Lower leg skin (tissue), 4 donors: ENCODE measurements around the gene DCAF7. TPM values are rescaled to one million over a fixed set of nuclear protein-coding genes. Genes with fewer than 3 reads are reported as not detected.

Experiments used
- DNase-seq, 2 donors: peaks; one replicate each; pipeline ENCODE4 v3.0.0-alpha.2; 2019; ENCODE audit warnings: low spot score in 2 of 2
- H3K4me3 ChIP-seq: fragments of 200-600 bp; sonication (generic); 2 replicates; pipeline ENCODE4 v1.5.1; 2017; ENCODE audit warnings: mild to moderate bottlenecking, low read depth; ENCODE audit not compliant: poor library complexity, severe bottlenecking
- POLR2A ChIP-seq, 2 donors: fragments of 450-650 bp; IDR thresholded peaks; one replicate each; pipeline ENCODE4 v1.6.1; 2016 to 2017; ENCODE audit warnings: antibody characterized with exemption in 2 of 2, mild to moderate bottlenecking in 1 of 2, moderate library complexity in 1 of 2
- WGBS, 2 donors: methylation state at CpG; one replicate each; pipeline ENCODE4 v1.1.5; 2018; 5-methylcytosine and 5-hydroxymethylcytosine counted together
- intact Hi-C: fragments of 100-400 bp; cut with DNase I; formaldehyde crosslinking; loops from one replicate; pipeline ENCODE4 v1.15.0; 2023; ENCODE audit warnings: low total_unique reads
- total RNA-seq, 4 donors: library from RNA; depleted of rRNA; stranded (reverse); fragments of >200 nt; gene quantifications; one replicate each; pipeline ENCODE4 v1.1.0, GENCODE V29; 2016
- TF ChIP-seq, protein P1 (sequence below), 3 donors: fragments of 450-650 bp; IDR thresholded peaks; one replicate each; pipeline ENCODE4 v1.5.1; 2016; ENCODE audit warnings: antibody characterized with exemption in 3 of 3, mild to moderate bottlenecking in 3 of 3, moderate library complexity in 2 of 3

Gene DCAF7
- total RNA-seq, 4 donors from 2014 or later, result 23.8 to 33.0 (median 25.4) TPM

DNA sequence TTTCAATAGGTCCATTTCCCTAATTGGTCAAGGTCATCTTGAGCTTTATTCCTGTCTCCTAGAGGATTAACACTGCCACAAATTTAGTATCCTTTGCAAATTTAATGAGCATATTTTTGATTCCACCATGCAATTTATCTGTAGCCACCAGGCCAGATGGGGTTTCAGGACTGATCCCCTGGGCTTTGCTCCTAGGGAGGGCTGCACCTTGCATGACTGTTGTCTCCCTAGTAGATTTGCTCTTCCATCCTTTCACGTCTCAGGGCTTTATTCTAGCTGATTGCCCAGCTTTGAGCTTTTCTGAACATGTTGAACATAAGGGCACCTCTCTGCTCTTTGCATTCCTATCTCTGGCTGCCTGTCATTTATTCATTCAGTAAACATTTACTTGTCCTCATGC is 34.9 kb upstream of the DCAF7 start:
- TF ChIP-seq, protein P1, sequence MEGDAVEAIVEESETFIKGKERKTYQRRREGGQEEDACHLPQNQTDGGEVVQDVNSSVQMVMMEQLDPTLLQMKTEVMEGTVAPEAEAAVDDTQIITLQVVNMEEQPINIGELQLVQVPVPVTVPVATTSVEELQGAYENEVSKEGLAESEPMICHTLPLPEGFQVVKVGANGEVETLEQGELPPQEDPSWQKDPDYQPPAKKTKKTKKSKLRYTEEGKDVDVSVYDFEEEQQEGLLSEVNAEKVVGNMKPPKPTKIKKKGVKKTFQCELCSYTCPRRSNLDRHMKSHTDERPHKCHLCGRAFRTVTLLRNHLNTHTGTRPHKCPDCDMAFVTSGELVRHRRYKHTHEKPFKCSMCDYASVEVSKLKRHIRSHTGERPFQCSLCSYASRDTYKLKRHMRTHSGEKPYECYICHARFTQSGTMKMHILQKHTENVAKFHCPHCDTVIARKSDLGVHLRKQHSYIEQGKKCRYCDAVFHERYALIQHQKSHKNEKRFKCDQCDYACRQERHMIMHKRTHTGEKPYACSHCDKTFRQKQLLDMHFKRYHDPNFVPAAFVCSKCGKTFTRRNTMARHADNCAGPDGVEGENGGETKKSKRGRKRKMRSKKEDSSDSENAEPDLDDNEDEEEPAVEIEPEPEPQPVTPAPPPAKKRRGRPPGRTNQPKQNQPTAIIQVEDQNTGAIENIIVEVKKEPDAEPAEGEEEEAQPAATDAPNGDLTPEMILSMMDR (IDR thresholded peaks at IDR 0.05), result no peak
- TF ChIP-seq POLR2A (IDR thresholded peaks at IDR 0.05), result no peak
- intact Hi-C loops, result no loop called here
- DNase-seq, result no peak
- 65 to 74% methylated on average over 1 of the region's 1 CpG for WGBS, 2 donors
- H3K4me3 ChIP-seq, result no peak overlapping the region

DNA sequence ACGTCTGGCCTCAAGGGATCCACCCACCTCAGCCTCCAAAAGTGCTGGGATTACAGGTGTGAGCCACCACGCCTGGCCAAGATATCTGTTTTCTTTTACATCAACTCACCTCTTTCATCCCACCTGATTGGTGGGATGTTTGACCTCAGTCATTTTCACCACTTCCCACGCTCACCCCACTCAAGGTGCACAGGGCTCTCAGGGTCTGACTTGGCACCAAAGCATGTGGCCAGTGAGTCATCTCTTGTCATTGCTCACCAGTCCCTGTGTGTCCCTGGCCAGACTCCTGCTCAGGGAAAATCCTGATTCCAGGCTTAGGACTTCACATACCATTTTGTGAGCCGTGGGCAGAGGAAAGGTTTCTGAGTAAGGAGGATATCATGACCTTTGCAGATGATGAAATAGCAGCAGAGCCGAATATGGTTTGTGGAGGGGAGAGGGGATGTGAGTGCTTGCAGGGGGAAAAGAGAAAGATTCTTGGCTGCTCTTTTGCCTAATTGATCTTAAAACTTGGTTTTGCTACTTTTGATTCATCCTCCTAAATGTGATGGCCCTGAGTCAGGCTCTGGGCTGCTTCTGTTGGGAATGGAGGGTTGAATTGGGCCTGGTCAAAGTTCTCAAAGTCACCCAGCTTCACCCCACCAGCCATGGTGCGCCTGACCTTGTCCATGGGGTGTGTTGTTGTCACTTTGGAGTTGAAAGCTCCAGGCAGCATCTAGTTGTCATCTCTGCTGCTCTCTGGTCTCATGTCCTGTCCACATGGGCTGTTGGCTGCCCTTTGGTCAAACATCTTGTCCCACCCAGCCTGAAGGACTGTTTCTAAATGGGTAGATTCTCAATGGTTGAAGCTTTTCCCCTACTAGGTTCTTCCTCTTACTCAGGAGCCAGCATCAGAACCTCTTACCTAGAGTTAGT is 33.1 kb upstream of the DCAF7 start:
- TF ChIP-seq POLR2A (IDR thresholded peaks at IDR 0.05), result no peak
- TF ChIP-seq, protein P1 (IDR thresholded peaks at IDR 0.05), result no peak
- intact Hi-C loops, result no loop called here
- no peak for DNase-seq
- WGBS, 2 donors, result 74% methylated on average over 6 of the region's 6 CpGs
- H3K4me3 ChIP-seq, result no peak overlapping the region

DNA sequence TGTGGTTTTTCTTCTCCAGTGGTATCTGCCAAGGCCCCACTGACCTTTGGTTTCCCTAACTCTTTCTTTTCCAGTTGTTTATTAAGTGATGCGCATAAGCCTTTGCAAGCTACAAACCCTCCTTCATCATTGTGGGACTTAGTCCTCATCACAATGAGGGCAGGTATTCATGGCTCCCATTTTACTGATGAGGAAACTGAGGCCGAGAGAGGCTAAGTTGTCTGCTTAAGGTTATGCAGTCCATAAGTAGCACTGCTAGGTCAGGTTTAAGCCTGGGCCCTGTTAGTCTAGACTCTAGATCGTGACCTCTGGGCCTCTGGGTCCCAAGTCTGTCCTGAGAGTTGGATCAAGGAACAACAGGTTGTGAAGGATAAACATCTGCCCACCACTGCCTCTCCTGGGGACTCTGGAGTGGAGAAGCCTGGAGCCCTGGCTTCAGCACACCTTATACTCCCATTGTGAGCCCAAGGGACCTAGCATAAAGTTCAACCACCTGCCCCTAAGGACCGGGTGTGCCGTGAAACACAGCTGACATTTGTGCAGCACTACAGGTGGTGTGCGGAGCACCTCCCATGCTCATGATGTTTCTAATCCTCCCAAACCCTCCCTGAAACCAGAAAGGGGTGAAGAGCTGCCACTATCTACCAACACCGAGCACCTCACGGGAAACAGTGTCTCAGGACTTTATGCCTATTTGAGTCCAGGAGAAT is 32.3 kb upstream of the DCAF7 start:
- intact Hi-C loops, result no loop called here
- no peak for TF ChIP-seq POLR2A (IDR thresholded peaks at IDR 0.05)
- TF ChIP-seq, protein P1 (IDR thresholded peaks at IDR 0.05), result no peak
- H3K4me3 ChIP-seq, result no peak overlapping the region
- DNase-seq, result no peak
- WGBS, 2 donors, result 78 to 81% methylated on average over 8 of the region's 8 CpGs

DNA sequence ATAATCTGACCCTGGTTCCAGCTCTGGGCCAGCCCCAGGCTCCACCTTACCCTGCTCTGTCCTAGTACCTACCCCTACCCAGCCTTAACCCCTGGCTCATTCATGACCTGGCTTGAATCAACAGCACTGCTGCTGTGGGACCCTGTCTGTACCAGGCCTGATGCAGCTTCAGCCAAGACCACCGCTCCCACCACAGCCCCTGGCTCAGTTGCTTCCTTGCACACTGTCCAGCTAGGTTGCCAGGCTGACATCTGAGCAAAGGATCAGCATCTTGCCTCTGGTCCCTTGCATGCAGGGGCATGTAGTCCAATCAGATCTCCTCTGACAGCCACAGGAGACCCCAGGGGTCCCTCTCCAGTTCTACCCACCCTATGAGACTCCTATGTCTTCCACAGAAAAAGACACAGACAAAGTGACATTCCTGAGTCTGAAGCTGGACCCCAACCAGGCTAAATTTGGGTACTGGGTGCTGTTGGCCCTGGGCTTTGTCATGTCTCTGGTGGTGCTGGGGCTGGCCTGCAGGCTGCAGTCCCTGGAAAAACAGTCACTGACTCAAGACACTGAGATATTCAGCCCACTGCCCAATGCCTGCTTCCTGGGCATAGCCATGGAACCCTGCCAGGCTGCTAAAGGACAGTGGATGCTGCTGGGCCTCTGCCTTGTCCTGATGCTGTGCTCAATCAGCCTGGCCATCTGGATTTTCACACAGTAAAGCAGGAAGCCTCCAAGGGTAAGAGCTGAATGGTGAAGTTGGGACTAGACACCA is 31.0 kb upstream of the DCAF7 start:
- H3K4me3 ChIP-seq, result no peak overlapping the region
- intact Hi-C loops, result no loop called here
- TF ChIP-seq POLR2A (IDR thresholded peaks at IDR 0.05), result no peak
- TF ChIP-seq, protein P1 (IDR thresholded peaks at IDR 0.05), result no peak
- WGBS, 2 donors, result 78 to 80% methylated on average over 1 of the region's 1 CpG
- no peak for DNase-seq

DNA sequence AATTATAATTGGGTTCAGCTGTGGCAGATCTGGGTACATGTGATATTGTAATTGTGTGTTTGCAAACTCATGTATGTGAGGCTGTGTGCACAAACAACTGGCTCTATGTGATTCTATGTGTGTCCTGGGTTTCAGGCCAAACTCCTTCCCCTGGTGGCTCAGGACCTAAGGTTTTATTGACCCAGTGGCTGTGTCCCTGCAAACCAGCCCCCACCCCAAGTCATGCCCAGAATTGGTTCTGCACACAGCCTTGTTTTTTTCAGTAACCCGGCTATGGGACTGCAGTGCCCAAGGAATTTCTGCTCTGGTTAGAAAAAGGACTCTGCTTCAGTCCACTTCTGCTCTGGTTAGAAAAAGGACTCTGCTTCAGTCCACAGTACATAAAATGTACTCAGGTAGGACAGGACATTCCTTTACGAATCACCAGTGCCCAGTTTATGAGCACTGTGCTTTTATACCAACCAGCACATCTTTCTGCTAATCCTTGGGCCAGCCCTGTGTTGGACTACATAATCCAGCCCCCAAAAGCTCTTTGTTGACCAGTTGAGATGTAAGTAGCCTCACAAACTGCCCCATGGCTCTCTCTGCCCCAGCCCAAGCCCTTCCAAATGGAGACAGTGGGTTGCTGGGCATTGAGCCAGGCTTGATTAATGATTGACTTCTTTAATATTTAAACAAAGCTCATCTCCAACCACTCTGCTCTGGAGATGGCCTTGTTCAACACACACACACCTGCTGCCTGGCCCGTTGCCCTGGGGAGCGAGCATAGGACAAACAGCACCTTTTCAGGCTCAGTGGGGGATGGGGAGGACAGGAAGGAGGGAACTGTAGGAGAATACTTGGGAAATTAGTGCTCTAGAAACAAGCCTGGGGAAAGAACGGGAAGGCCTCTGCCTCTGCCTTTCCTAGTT is 30.1 kb upstream of the DCAF7 start:
- no peak for DNase-seq
- intact Hi-C loops, result no loop called here
- 48 to 57% methylated on average over 5 of the region's 5 CpGs for WGBS, 2 donors
- H3K4me3 ChIP-seq, result no peak overlapping the region
- no peak for TF ChIP-seq POLR2A (IDR thresholded peaks at IDR 0.05)
- TF ChIP-seq, protein P1 (IDR thresholded peaks at IDR 0.05), result no peak
